ENCODE data around the gene PLCL1.

Gene PLCL1

GRCh38 chr2:197760293-197760657 is 44.1 kb upstream of the PLCL1 start:
- H3K4me2 ChIP-seq (ENCODE audit: low read length): no peak overlapping the region
- no peaks in the 10 kb centered on the region for H3F3A ChIP-seq (ENCODE audit: insufficient read depth, low read length)
- H3K27me3 ChIP-seq (ENCODE audit: insufficient read depth, low read length): no peaks in the 10 kb centered on the region
- H3K9me3 ChIP-seq (ENCODE audit: low read length): peaks cover 3% of the 10 kb centered on the region; the same call in 1 of the 2 replicates
- no peaks in the 10 kb centered on the region for H3K4me1 ChIP-seq (ENCODE audit: insufficient read depth, low read length, severe bottlenecking)
- no peaks in the 10 kb centered on the region for H3K36me3 ChIP-seq (ENCODE audit: insufficient read depth, low read length)
- no peaks in the 10 kb centered on the region for H3K9me2 ChIP-seq (ENCODE audit: low read depth, low read length)
- H3K79me2 ChIP-seq (ENCODE audit: insufficient read depth, low read length): no peaks in the 10 kb centered on the region
- no peak overlapping the region for H2AFZ ChIP-seq (ENCODE audit: low read length)
- H3K9ac ChIP-seq (ENCODE audit: low read length): no peak overlapping the region
- H4K20me1 ChIP-seq (ENCODE audit: insufficient read depth, low read length): no peaks in the 10 kb centered on the region
- TF ChIP-seq, protein P1, sequence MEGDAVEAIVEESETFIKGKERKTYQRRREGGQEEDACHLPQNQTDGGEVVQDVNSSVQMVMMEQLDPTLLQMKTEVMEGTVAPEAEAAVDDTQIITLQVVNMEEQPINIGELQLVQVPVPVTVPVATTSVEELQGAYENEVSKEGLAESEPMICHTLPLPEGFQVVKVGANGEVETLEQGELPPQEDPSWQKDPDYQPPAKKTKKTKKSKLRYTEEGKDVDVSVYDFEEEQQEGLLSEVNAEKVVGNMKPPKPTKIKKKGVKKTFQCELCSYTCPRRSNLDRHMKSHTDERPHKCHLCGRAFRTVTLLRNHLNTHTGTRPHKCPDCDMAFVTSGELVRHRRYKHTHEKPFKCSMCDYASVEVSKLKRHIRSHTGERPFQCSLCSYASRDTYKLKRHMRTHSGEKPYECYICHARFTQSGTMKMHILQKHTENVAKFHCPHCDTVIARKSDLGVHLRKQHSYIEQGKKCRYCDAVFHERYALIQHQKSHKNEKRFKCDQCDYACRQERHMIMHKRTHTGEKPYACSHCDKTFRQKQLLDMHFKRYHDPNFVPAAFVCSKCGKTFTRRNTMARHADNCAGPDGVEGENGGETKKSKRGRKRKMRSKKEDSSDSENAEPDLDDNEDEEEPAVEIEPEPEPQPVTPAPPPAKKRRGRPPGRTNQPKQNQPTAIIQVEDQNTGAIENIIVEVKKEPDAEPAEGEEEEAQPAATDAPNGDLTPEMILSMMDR (IDR thresholded peaks at IDR 0.05; ENCODE audit: low read length): no peak
- TF ChIP-seq EZH2 (IDR thresholded peaks at IDR 0.05; ENCODE audit: borderline replicate concordance, low read length): no peak
- H3K27ac ChIP-seq (ENCODE audit: low read depth, low read length, poor library complexity, severe bottlenecking): no peak overlapping the region
- no peak overlapping the region for H3K4me3 ChIP-seq (ENCODE audit: low read depth, low read length, poor library complexity, severe bottlenecking)

GRCh38 chr2:197777823-197778407 is 26.5 kb upstream of the PLCL1 start:
- Histone ChIP-seq H3K4me1 (ENCODE audit: insufficient read depth, low read length, severe bottlenecking) (no peaks in the 10 kb centered on the region), H3K9me2 (ENCODE audit: low read depth, low read length) (no peaks in the 10 kb centered on the region), H2AFZ (ENCODE audit: low read length) (no peak overlapping the region), H3K4me3 (ENCODE audit: low read depth, low read length, poor library complexity, severe bottlenecking) (no peak overlapping the region), H3K36me3 (ENCODE audit: insufficient read depth, low read length) (no peaks in the 10 kb centered on the region), H3K27me3 (ENCODE audit: insufficient read depth, low read length) (no peaks in the 10 kb centered on the region), H3K27ac (ENCODE audit: low read depth, low read length, poor library complexity, severe bottlenecking) (no peak overlapping the region), H3K9me3 (ENCODE audit: low read length) (no peaks in the 10 kb centered on the region), H3K4me2 (ENCODE audit: low read length) (no peak overlapping the region), H3K9ac (ENCODE audit: low read length) (no peak overlapping the region), H3K79me2 (ENCODE audit: insufficient read depth, low read length) (no peaks in the 10 kb centered on the region), H3F3A (ENCODE audit: insufficient read depth, low read length) (no peaks in the 10 kb centered on the region), H4K20me1 (ENCODE audit: insufficient read depth, low read length) (no peaks in the 10 kb centered on the region)
- TF ChIP-seq, protein P1 (IDR thresholded peaks at IDR 0.05; ENCODE audit: low read length): peak; percentile 80
- TF ChIP-seq EZH2 (IDR thresholded peaks at IDR 0.05; ENCODE audit: borderline replicate concordance, low read length): no peak

- no peak overlapping the region for H2AFZ ChIP-seq (ENCODE audit: low read length)
- H3K9ac ChIP-seq (ENCODE audit: low read length): no peak overlapping the region
- no peaks in the 10 kb centered on the region for H3K9me3 ChIP-seq (ENCODE audit: low read length)
- H3K9me2 ChIP-seq (ENCODE audit: low read depth, low read length): no peaks in the 10 kb centered on the region
- H3K4me3 ChIP-seq (ENCODE audit: low read depth, low read length, poor library complexity, severe bottlenecking): no peak overlapping the region
- H4K20me1 ChIP-seq (ENCODE audit: insufficient read depth, low read length): no peaks in the 10 kb centered on the region
- H3K27ac ChIP-seq (ENCODE audit: low read depth, low read length, poor library complexity, severe bottlenecking): no peak overlapping the region
- no peak for TF ChIP-seq EZH2 (IDR thresholded peaks at IDR 0.05; ENCODE audit: borderline replicate concordance, low read length)
- TF ChIP-seq, protein P1 (IDR thresholded peaks at IDR 0.05; ENCODE audit: low read length): no peak
- H3K36me3 ChIP-seq (ENCODE audit: insufficient read depth, low read length): no peaks in the 10 kb centered on the region
- no peaks in the 10 kb centered on the region for H3K79me2 ChIP-seq (ENCODE audit: insufficient read depth, low read length)
- no peaks in the 10 kb centered on the region for H3F3A ChIP-seq (ENCODE audit: insufficient read depth, low read length)
- no peaks in the 10 kb centered on the region for H3K4me1 ChIP-seq (ENCODE audit: insufficient read depth, low read length, severe bottlenecking)
- H3K4me2 ChIP-seq (ENCODE audit: low read length): no peak overlapping the region
- no peaks in the 10 kb centered on the region for H3K27me3 ChIP-seq (ENCODE audit: insufficient read depth, low read length)
Measured at GRCh38 chr2:197779261-197779660, 25.1 kb upstream of the PLCL1 start.
